NK-92 treated with Interleukin-12 subunit alpha and Interleukin-12 subunit beta, amount 100 ng/mL, for 24 hours (cell line): Measurements from ENCODE around the gene GALNT18.

Experiments
- DNase-seq: peaks from one replicate; lab custom pipeline; 2025; lab: John Stamatoyannopoulos, UW

GALNT18 gene

DNA sequence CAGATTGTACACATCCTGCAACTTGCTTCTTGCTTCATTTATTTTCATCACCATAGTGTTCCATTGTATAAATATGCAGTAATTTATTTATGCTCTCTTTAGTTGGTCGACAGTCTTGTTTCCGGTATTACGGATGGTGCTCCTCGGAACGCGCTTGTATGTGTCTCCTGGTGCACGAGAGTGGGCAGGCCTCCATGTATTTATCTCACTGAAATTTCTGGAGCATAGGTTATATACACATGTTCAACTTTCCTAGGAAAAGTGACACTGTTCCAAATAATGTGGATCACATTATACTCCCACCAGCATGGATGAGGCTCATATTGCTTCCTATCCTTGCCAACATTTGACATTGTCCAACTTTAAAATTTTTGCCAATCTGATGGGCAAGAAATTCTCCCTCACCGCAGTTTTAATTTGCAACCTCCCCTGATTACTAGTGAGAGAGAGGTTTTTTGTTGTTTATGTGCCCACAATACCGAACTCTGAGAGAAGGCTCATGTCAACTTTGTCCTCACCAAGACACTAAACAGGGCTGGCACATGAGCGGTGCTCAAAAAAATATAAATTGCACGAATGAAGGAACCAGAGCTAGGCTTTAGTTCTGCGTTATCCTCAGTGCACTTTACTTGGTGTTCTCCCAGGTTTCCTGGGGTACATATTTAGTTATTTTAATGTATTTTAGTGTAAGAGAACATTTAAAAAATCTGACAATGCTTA, 272.5 kb downstream of the GALNT18 start:
- DNase-seq, result no peak

DNA sequence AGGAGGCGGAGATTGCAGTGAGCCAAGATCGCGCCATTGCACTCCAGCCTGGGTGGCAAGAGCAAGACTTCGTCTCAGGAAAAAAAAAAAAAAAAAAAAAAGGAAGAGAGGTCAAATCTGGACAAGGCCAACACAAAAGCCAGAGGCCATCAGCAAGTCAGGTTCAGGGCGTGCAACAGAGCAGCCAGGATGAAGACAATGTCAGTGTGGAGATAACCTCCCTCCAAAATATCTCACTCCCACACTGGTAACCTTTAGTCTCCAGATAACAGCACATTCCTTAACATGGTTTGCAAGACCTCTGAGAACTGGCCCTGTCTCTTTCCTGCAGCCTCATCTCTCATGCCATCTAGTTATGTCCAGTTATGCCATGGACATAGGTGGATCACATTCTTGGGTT, 273.5 kb downstream of the GALNT18 start:
- no peak for DNase-seq

GRCh38 chr11:11347592-11347991, 274.2 kb downstream of the GALNT18 start:
- no peak for DNase-seq

DNA sequence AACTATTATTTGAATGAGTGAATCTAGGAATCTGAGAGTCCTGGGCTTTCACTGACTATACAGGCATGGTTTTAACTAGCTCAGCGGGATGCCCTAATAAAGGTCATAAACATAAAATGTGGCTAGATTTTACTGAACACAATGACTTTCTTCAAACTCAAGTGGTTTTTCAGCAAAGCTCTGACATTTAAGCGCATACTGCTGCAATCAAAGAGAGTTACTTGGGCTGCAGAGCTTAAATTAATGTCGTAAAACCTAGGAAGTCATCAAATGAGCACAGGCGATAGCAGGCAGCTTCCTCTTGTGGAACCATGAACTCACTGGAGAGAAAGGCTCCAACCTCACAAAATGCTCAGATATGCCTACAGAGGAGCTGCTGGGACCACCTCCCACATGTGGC, 275.5 kb downstream of the GALNT18 start:
- DNase-seq, result no peak

DNA sequence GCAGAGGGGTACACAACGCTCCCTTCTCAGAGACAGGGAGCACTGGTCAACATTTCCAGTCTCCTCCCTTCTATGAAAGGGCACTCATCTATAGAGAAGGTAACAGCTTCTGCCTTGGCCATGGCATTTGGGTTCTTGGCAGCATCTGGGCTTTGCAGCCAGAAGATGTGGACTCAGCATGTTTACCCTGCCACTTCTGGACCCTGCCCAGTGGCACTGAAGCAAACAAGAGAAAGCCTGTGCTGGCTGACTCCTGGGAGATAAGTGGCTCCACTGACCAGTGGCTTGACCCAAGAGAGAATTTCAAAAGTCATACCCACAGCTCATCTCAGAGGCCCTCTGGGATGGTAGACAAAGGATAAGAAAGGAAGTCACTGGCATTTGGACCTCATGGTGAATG, 276.7 kb downstream of the GALNT18 start:
- no peak for DNase-seq

DNA sequence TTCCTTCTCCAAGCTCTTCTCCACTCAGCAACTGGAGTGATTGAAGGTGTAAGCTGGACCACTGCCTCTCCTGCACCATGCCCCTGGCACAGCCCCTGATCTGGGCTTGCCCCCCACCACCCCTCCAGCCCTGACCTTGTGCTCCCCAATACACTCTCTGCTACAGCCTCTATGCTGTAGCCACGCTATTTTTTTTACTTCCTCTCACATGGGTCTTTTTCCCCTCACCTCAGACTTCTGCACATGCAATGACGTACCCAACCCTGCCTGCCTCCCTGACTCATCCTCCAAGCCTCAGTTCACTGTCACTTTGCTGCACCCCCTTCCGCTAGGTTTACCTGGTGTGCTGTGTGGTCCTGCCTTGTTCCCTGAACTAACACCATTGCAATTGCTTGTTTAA, 277.8 kb downstream of the GALNT18 start:
- no peak for DNase-seq

DNA sequence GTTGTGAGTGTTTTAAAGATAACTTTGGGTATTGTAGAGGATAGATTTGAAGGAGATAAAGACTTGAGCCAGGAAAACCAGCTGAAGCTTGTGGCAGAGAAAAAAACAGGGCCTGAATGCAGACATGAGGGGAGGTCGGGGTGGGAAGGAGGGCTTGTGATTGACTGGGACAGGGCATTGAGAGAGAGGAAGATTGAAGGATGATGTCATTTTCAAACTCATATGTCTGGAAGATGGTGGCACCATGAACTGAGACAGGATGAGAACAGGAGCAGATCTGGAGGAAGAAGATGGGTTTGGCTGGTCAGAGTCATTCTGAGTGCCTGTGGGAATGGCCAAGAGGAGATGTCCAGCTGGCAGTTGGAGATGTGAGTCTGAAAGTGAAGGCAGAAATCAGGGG, 283.5 kb downstream of the GALNT18 start:
- DNase-seq, result no peak

GRCh38 chr11:11336664-11337063, 285.1 kb downstream of the GALNT18 start:
- DNase-seq, result no peak

DNA sequence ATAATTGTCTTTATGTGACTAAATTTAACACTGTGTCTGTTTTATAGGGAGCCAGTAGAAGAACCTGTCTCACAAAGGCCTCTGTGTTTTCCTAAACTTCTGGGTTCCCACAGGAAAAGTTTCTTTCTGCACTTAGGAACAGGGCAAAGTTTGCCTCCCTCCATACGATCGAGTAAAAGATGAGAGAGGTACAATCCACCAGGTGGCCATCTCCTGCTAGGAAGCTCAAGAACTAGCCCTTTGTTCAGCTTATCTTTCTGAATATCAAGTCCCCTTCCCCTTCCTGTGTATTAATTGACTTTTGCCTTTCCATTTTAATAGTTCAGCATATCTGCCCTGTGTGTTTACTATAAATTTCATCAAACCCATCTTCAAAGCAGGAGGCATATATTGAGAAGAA, 286.8 kb downstream of the GALNT18 start:
- no peak for DNase-seq

GRCh38 chr11:11334607-11335006, 287.2 kb downstream of the GALNT18 start:
- no peak for DNase-seq

- no peak for DNase-seq
Measured at GRCh38 chr11:11332141-11332710, 289.6 kb downstream of the GALNT18 start.

GRCh38 chr11:11329062-11329806, 292.6 kb downstream of the GALNT18 start:
- DNase-seq, result no peak

DNA sequence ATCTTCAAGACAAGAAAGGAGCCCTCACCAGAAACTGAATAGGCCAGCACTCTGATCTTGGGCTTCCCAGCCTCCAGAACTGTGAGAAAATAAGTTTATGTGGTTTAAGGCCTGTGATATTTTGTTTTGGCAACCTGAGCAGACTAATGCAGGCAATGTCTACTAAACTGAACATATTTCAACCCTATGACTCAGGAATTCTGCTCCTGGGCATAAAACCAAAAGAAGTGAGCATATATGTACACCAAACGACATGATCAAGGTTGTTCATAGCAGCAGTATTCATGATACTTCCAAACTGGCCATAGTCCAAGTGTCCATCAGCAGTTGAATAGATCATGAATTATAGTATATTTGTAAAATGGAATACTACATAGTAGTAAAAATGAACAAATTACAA, 297.7 kb downstream of the GALNT18 start:
- no peak for DNase-seq

DNA sequence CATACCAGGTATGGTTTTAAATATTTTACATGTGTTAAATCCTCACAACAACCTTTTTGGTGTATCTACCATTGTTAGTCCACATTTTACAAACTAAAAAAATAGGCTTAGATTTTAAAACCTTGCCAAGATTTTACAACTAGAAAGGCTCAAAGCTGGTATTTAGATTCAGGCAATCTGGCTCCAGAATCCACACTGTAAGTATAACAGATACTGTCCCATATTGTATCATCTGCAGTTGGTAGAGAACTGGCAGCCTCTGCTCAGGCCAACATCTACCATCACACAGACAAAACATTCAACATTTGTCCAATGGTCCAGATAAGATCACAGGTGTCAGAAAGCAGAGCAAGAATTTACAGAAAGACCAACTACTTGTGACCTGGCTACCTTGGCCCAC, 299.7 kb downstream of the GALNT18 start:
- no peak for DNase-seq

- DNase-seq, result no peak
Measured at GRCh38 chr11:11320825-11321224, 301.0 kb downstream of the GALNT18 start.

DNA sequence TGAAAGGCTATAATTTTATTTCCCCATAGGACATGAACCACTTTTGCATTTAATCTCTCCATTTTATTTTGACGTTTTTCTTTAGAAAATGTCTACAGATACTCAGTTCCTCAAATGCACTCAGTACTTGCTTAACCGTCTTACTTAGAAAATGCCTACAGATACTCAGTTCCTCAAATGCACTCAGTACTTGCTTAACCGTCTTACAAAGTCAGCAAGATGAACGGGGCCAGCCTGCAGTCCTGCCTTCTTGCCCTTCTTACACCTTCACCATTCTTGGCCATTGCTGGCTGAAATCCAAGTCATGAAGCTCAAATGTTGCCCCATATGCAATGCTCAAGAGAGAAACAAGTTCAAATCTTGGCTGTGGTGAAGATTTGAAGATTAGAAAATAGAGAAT, 302.8 kb downstream of the GALNT18 start:
- DNase-seq, result no peak

GRCh38 chr11:11318461-11318860, 303.3 kb downstream of the GALNT18 start:
- no peak for DNase-seq

DNA sequence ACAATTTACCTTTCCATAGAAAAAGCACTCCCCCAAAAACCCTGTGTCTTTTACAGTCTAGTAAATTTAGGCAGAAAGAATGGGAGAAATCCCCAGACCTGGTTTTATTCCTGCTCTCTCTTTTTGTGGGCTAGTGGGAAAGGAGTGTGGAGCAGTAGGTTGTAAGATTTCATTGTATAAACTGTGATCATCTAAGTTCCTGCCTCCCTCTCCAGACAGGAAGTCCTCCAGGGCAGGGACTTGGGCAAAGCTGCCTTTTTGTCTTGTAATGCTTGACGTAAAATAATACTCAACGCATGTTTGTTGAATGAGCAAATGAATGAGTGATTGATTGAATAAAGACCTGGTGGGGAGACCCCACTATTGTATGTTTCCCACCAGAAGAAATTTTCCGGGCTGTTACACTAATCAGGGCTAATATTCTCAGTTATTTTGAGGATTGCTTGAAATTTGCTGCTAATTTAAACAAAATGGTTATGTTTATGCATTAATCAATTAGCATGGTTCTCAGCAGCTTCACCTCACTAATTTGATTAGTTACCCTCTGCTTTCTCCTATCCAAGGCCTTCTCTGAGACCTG, 305.1 kb downstream of the GALNT18 start:
- no peak for DNase-seq

GRCh38 chr11:11313902-11314692, 307.7 kb downstream of the GALNT18 start:
- no peak for DNase-seq

- no peak for DNase-seq
Measured at GRCh38 chr11:11313426-11313825, 308.4 kb downstream of the GALNT18 start.

GRCh38 chr11:11312738-11313137, 309.1 kb downstream of the GALNT18 start:
- DNase-seq, result no peak

- no peak for DNase-seq
Measured at GRCh38 chr11:11311169-11311568, 310.6 kb downstream of the GALNT18 start.
